NCI-H2171 treated with DMSO at 0.1 percent for 48 hours (cell line): ENCODE results near the gene TRIM71.

ENCODE experiments used
- DNase-seq: peaks from one replicate; lab custom pipeline; 2025; lab: John Stamatoyannopoulos, UW

Gene TRIM71

GRCh38 chr3:32866533-32866932, 48.7 kb downstream of the TRIM71 start:
- no peak for DNase-seq

GRCh38 chr3:32867954-32868353, 50.2 kb downstream of the TRIM71 start:
- DNase-seq = no peak

- no peak for DNase-seq
These were observed 51.1 kb downstream of the TRIM71 start for GRCh38 chr3:32868719-32869512.

- DNase-seq = no peak
These were observed 51.8 kb downstream of the TRIM71 start for GRCh38 chr3:32869513-32870047.

GRCh38 chr3:32870373-32871095, 52.7 kb downstream of the TRIM71 start:
- no peak for DNase-seq

- no peak for DNase-seq
These were observed 53.5 kb downstream of the TRIM71 start for GRCh38 chr3:32871273-32871672.

- DNase-seq = no peak
These were observed 54.9 kb downstream of the TRIM71 start for GRCh38 chr3:32872487-32873382.

GRCh38 chr3:32873531-32874130, 55.8 kb downstream of the TRIM71 start:
- DNase-seq = no peak

- no peak for DNase-seq
These were observed 59.1 kb downstream of the TRIM71 start for GRCh38 chr3:32876920-32877319.

GRCh38 chr3:32877598-32877997, 59.8 kb downstream of the TRIM71 start:
- no peak for DNase-seq

- DNase-seq = no peak
These were observed 62.4 kb downstream of the TRIM71 start for GRCh38 chr3:32880225-32880624.

- no peak for DNase-seq
These were observed 63.8 kb downstream of the TRIM71 start for GRCh38 chr3:32881624-32882023.

GRCh38 chr3:32882189-32882588, 64.4 kb downstream of the TRIM71 start:
- no peak for DNase-seq

- DNase-seq = no peak
These were observed 64.8 kb downstream of the TRIM71 start for GRCh38 chr3:32882603-32883025.

GRCh38 chr3:32883817-32884216, 66.0 kb downstream of the TRIM71 start:
- no peak for DNase-seq

- DNase-seq = no peak
These were observed 66.8 kb downstream of the TRIM71 start for GRCh38 chr3:32884591-32884990.

- no peak for DNase-seq
These were observed 67.6 kb downstream of the TRIM71 start for GRCh38 chr3:32885283-32885901.

GRCh38 chr3:32886296-32886695, 68.5 kb downstream of the TRIM71 start:
- no peak for DNase-seq

- no peak for DNase-seq
These were observed 69.1 kb downstream of the TRIM71 start for GRCh38 chr3:32886911-32887310.

GRCh38 chr3:32888739-32889138, 70.9 kb downstream of the TRIM71 start:
- no peak for DNase-seq
